Hematopoietic multipotent progenitor cell treated with erythropoietin and hydrocortisone succinate and interleukin-3 and kit ligand, for 4 days (in vitro differentiated cells): ENCODE results near the gene PRKAR1B.

Experiments
- DNase-seq: peaks from one replicate; pipeline ENCODE4 v3.0.0-alpha.2; 2015

The PRKAR1B gene

GRCh38 chr7:690478-691360 is 36.4 kb downstream of the PRKAR1B start:
- DNase-seq: no peak

DNA sequence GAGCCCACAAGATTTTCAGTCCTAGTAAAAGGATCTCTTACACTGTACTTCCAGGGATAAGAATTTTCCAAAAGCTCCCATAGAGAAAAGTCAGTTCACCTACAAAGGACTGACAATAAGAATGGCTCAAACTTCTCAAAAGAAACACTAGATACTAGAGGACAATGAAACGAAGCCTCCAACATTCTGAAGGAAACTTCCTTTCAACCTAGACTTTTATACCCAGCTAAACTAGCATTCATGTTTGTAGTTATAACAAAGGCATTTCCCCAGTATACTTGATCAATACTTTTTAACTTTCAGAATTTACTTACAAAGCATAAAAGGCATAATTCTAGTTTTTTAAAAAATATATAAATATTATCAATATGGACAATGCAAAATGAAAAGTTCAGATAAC is 41.5 kb downstream of the PRKAR1B start:
- DNase-seq: no peak

- no peak for DNase-seq
These were observed 42.7 kb downstream of the PRKAR1B start for GRCh38 chr7:684416-684815.

DNA sequence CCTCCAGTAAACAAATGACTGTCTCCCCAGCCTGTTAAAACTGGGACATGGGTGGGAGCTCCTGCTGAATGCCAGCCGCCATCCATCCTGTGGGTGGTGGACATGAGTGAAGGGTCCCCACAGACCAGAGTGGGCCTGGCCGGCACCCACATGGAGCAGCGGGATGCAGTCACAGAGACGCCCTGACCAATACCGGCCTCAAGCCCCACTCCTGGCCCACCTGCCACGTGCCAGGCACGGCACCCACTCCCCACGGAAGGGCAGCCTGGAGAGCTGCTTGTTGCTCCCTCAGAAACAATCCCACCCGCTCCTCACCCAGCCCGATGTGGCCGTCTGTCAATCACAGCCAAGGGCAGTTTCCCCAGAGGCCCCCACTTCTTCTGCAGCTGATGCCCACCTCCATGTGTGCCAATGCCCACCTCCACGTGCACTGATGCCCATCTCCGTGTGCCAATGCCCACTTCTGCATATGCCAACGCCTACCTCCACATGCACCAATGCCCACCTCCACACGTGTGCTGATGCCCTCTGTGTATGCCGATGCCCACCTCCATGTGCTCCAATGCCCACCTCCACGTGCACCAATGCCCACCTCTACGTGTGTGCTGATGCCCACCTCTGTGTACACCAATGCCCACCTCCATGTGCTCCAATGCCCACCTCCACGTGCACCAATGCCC is 43.4 kb downstream of the PRKAR1B start:
- no peak for DNase-seq

DNA sequence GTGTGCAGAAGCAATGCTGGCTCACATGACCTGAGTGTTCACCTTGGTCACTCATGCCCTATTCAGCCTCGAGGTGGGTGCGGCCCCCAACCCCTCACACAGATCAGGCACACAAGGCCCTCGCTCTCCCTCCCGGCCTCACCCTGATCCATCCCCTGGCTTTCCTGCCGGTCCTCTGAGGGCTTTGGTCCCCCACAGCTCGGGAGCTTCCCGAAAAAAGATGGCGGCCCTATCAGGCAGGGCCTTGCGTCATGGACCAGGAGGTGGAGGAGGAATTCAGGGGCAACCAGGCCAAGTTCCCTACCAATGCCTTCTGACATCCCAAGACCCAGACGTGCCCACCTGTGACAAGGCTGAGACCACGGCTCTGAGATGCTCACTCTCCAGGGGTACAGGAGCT is 44.3 kb downstream of the PRKAR1B start:
- no peak for DNase-seq

DNA sequence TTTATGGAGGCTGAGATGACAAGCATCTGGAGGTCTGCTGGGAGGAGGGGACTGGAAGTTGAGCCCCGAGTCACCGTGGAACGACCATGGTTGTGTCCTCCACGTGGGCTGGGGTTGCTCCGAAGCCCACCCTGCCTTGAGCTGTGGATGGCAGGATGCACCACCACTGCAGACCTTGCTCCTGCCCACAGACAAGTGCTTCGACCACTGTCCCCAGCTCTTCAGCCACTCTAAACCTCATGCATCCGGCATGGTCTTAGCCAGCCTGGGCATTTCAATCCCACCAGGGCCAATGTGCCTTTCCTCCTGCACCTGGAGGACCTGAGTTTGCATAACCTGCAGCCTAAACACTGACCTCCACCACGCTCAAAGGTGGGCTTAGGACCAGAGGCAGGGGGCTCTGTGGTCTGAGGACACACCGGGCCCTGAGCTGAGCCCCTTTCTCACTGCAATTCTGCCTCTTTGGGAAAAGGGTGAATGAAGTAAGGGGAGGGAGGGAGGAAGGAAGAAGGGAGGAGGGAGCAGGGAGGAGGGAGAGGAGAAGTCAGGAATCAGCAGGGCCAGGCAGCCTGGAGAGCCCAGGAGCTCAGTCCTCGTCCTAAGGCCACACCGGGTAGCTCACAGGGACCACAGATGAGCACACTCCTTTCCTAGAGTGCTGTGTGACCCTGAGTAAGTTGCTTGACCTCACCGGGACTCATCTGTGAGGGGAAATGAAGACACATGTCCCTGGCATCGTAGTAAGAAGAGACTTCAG is 45.4 kb downstream of the PRKAR1B start:
- DNase-seq: no peak

GRCh38 chr7:680411-681127 is 46.5 kb downstream of the PRKAR1B start:
- no peak for DNase-seq

DNA sequence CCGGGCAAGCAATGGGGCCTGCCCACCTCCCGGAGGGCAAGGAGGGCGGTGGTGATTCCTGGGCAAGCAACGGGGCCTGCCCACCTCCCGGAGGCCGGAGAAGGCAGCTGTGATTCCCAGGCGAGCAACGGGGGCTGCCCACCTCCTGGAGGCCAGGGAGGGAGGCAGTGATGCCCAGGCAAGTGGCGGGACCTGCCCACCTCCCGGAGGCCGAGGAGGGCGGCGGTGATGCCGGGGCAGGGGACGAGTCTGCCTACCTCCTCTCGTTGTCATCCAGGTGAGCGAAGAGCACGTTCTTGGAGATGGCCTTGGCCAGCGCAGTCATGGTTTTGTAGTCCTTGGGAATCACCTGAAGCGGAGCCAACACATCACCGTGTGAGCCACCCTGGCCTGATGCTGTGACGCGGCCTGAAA is 50.1 kb downstream of the PRKAR1B start:
- DNase-seq: no peak

DNA sequence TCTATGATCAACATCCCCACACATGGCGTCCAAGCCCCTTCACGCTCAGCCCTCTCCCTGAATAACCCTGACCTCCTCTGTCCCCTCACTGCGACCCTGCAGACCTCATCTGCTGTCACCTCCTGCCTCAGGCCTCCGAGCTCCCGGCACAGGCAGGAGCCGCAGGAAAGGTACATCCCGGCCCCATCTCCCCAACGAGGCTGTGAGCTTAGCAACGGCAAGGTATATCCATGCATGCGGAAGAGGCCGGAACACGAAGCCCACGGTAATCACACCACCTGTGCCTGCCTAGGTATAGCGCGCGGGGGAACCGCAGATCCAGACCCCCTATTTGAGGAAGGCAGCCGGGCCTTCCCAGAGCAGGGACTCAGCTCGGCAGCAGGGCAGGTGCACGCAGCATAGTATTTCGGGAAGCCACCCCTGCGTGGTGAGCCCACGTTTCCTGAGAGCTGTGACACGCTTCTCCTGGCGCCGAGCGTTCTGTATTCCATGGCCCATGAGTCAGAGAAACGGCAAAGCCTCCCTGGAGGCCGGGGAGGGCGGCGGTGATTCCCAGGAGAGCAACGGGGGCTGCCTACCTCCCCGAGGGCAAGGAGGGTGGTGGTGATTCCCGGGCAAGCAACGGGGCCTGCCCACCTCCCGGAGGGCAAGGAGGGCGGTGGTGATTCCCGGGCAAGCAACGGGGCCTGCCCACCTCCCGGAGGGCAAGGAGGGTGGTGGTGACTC is 50.7 kb downstream of the PRKAR1B start:
- no peak for DNase-seq

DNA sequence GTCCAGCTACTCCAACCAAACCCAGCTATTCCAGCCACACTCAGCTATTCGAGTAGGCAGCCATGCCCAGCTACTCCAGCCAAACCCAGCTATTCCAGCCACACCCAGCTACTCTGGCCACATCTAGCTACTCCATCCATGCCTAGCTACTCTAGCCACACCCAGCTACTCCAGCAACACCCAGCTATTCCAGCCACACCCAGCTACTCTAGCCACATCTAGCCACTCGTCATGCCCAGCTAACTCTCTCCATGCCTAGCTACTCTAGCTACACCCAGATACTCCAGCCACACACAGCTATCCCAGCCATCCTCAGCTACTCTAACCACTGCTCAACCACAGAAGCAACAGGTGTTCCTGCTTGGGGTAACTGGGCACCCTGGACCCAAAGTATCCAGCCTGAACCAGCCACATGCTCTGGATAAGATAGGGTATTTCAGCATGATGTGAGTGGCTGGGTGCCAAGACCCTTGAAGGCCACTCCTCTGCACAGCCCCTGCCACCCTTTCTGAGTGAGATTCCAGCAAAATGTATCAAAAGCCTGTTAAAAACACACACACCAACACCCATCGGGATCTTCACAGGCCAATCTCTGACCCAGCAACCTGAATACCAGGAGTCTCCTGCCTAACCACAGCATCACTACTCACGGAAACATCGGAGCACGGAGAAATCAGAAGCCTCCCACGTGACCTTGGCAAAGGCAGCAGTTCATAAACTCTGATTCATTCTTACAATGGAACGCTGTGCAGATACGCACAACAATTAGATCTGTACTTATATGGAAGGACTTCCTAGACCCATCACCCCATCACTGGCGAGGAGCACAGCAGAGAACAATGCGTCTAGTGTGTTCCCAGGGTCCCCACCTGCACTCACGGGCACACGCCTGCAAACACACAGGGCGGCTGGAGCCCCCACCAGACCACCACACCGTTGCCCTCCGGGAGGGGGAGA is 52.3 kb downstream of the PRKAR1B start:
- no peak for DNase-seq

DNA sequence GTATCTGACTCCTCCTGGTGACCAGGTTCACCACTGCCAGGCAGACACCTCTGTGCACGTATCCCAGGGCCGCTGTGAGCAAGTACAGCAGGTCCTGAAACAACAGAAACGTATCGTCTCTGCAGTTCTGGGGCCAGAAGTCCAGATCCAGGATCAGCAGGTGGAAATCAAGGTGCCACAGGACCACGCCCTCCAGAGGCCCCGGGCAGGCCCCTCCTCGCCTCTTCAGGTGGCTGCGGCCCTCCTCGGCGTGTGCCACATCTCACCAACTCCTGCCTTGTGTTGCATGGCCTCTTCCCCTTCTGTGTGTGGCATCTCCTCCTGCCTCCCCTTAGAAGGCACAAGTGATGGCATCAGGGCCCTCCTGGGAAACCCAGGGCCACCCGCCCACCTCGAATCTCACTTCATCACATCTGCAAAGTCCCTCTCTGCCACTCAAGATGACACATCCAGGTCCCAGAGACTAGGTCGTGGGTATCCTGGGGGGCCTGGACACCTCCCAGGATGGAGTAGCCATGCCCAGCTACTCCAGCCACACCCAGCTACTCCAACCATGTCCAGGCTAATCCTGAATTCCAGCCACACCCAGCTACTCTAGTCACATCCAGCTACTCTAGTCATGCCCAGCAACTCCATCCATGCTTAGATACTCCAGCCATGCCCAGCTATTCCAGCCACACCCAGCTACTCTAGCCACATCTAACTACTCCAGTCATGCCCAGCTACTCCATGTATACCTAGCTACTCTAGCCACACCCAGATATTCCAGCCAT is 53.2 kb downstream of the PRKAR1B start:
- DNase-seq: no peak

- no peak for DNase-seq
These were observed 54.2 kb downstream of the PRKAR1B start for GRCh38 chr7:672891-673290.

- no peak for DNase-seq
These were observed 55.6 kb downstream of the PRKAR1B start for GRCh38 chr7:671415-672042.

DNA sequence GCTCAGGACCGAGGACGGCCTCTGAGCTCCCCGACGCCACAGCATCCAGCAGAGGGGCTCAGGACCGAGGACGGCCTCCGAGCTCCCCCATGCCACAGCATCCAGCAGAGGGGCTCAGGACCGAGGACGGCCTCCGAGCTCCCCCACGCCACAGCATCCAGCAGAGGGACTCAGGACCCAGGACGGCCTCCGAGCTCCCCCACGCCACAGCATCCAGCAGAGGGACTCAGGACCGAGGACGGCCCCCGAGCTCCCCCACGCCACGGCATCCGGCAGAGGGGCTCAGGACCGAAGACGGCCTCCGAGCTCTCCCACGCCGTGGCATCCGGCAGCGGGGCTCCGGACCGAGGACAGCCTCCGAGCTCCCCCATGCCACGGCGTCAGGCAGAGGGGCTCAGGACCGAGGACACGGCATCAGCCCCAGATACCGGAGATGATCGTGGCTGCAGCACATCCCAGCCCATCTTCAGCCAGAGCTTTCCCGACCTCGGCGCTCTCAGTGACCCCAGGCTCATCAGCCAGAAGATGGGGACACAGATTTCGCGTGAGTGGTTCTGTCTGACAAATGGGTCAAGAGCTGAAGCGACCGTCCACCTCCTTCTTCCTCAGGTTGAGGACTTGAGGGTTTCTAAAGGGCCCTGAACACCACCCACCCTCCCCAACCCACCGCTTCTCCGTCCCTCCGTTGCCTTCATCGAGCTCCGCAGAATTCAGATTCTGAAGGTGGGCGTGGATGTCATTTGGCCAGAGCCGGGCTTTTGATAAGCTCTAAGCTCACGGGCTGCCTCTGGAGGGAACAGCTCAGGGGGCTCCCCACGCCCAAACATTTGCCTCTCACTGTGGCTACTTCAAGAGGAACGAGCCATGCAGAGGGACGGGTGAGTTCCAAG is 56.3 kb downstream of the PRKAR1B start:
- DNase-seq: no peak

GRCh38 chr7:668958-669357 is 58.1 kb downstream of the PRKAR1B start:
- DNase-seq: no peak

GRCh38 chr7:668139-668931 is 58.7 kb downstream of the PRKAR1B start:
- peak; percentile 16 for DNase-seq

- no peak for DNase-seq
These were observed 60.4 kb downstream of the PRKAR1B start for GRCh38 chr7:666454-667292.
